ENCODE data around the gene PDE2A. TPM values are rescaled to one million over a fixed set of nuclear protein-coding genes. Genes with fewer than 3 reads are reported as not detected.
"Not testable (repeated sequence)": the region's sequence is repeated elsewhere in the genome, so short reads cannot be mapped to it uniquely, and the experiment has no call there.

Gene PDE2A
- total and polyA plus RNA-seq, 10 of the 15 experiments (the other 5 are each of a cell fraction or from before 2014, with no cell fraction given): 0.06 to 0.15 (median 0.11) TPM; not detected in 6

GRCh38 chr11:72560864-72561263 lies 113.4 kb downstream of the PDE2A start:
- BruUV-seq (replicated peaks); ATAC-seq; H3K9ac ChIP-seq (ENCODE audit: control insufficient read depth, insufficient read depth, low read length); H3K36me3 ChIP-seq (ENCODE audit: control insufficient read depth in 2 of 2, insufficient read depth in 2 of 2, low read length in 1 of 2); H3K79me2 ChIP-seq (ENCODE audit: control insufficient read depth, insufficient read depth, low read length); H3K4me3 ChIP-seq; SMC1A ChIA-PET (ENCODE audit: uncharacterized antibody, unreplicated experiment); H3K4me1 ChIP-seq (ENCODE audit: control insufficient read depth, insufficient read depth, low read length); H4K20me1 ChIP-seq (ENCODE audit: control insufficient read depth, insufficient read depth); RAD21 ChIA-PET (ENCODE audit: unreplicated experiment); H3K27me3 ChIP-seq (replicated peaks in 1 of 2; ENCODE audit: control insufficient read depth in 2 of 2, insufficient read depth in 2 of 2, low read length in 1 of 2); in situ Hi-C loops (cut with MboI); H2AFZ ChIP-seq (ENCODE audit: control insufficient read depth, low read depth, low read length); POLR2A ChIA-PET; FAIRE-seq; intact Hi-C loops (cut with micrococcal nuclease; ENCODE audit: unreplicated experiment); H3K4me2 ChIP-seq (ENCODE audit: control insufficient read depth, insufficient read depth); DNase-seq (ENCODE audit: low read depth, low spot score); H3K27ac ChIP-seq (ENCODE audit: control insufficient read depth, insufficient read depth); H3K9me3 ChIP-seq (replicated peaks; ENCODE audit: control insufficient read depth, insufficient read depth, low read length): not testable (repeated sequence)
- CTCF ChIA-PET: interaction anchor here (0.6 to 2.2 kb wide), 2 partner anchors 79 to 89 kb away, joined by 4 to 5 read pairs; no protein-coding TSS in a partner anchor
- WGBS (ENCODE audit: insufficient coverage, insufficient replicate concordance, low lambda C conversion rate, missing lambda C conversion rate): 42% methylated on average over 15 of the region's 15 CpGs

- ChIA-PET CTCF (interaction anchor here (0.6 to 1.3 kb wide), 2 partner anchors 77 to 85 kb away, joined by 4 to 7 read pairs; no protein-coding TSS in a partner anchor), RAD21 (ENCODE audit: unreplicated experiment) (no interaction called here), SMC1A (ENCODE audit: uncharacterized antibody, unreplicated experiment) (interaction anchor here (1.0 to 2.1 kb wide), 3 partner anchors 41 to 85 kb away, joined by 3 to 7 read pairs (median 3); no protein-coding TSS in a partner anchor), POLR2A (interaction anchor here (0.5 kb wide), 1 partner anchor 499 kb away, joined by 5 read pairs; no protein-coding TSS in a partner anchor)
- Histone ChIP-seq H3K27ac (ENCODE audit: control insufficient read depth, insufficient read depth) (no peak overlapping the region), H2AFZ (ENCODE audit: control insufficient read depth, low read depth, low read length) (no peak overlapping the region), H3K36me3 (ENCODE audit: control insufficient read depth in 2 of 2, insufficient read depth in 2 of 2, low read length in 1 of 2) (no peaks in the 10 kb centered on the region), H3K79me2 (ENCODE audit: control insufficient read depth, insufficient read depth, low read length) (no peaks in the 10 kb centered on the region), H3K27me3 (replicated peaks in 1 of 2; ENCODE audit: control insufficient read depth in 2 of 2, insufficient read depth in 2 of 2, low read length in 1 of 2) (peaks cover 0 to 3% of the 10 kb centered on the region in 2 experiments; a peak in 1 of 4 replicates), H3K4me1 (ENCODE audit: control insufficient read depth, insufficient read depth, low read length) (no peaks in the 10 kb centered on the region), H3K4me3 (no peak overlapping the region), H3K4me2 (ENCODE audit: control insufficient read depth, insufficient read depth) (no peak overlapping the region), H3K9ac (ENCODE audit: control insufficient read depth, insufficient read depth, low read length) (no peak overlapping the region), H3K9me3 (replicated peaks; ENCODE audit: control insufficient read depth, insufficient read depth, low read length) (no peaks in the 10 kb centered on the region), H4K20me1 (ENCODE audit: control insufficient read depth, insufficient read depth) (no peaks in the 10 kb centered on the region)
- no peak for TF ChIP-seq NR2C2 (IDR thresholded peaks at IDR 0.05; ENCODE audit: borderline replicate concordance, control insufficient read depth, insufficient read length, low read depth)
- no peak for TF ChIP-seq IKZF2 (IDR thresholded peaks at IDR 0.05)
- TF ChIP-seq PAX8 (IDR thresholded peaks at IDR 0.05): no peak
- TF ChIP-seq MYB (IDR thresholded peaks at IDR 0.05; ENCODE audit: borderline replicate concordance, low read depth, low read length): no peak
- no peak for TF ChIP-seq SREBF1 (IDR thresholded peaks at IDR 0.05; ENCODE audit: low read length)
- TF ChIP-seq SIX5 (IDR thresholded peaks at IDR 0.05; ENCODE audit: low read depth, low read length, severe bottlenecking): no peak
- no TSS peak for BruUV-seq (replicated peaks)
- FAIRE-seq: no peak
- 21% methylated on average over 5 of the region's 5 CpGs for WGBS (ENCODE audit: insufficient coverage, insufficient replicate concordance, low lambda C conversion rate, missing lambda C conversion rate)
- no peak for ATAC-seq
- DNase-seq (ENCODE audit: low read depth, low spot score): no peak
- intact Hi-C loops (cut with micrococcal nuclease; ENCODE audit: unreplicated experiment): no loop called here
- in situ Hi-C loops (cut with MboI): no loop called here
Measured at GRCh38 chr11:72556433-72556832, 117.8 kb downstream of the PDE2A start.

- H3K9ac ChIP-seq (ENCODE audit: control insufficient read depth, insufficient read depth, low read length); H3K4me1 ChIP-seq (ENCODE audit: control insufficient read depth, insufficient read depth, low read length); H3K9me3 ChIP-seq (replicated peaks; ENCODE audit: control insufficient read depth, insufficient read depth, low read length); H3K36me3 ChIP-seq (ENCODE audit: control insufficient read depth in 2 of 2, insufficient read depth in 2 of 2, low read length in 1 of 2); H3K27me3 ChIP-seq (replicated peaks in 1 of 2; ENCODE audit: control insufficient read depth in 2 of 2, insufficient read depth in 2 of 2, low read length in 1 of 2); POLR2A ChIA-PET; FAIRE-seq; H3K27ac ChIP-seq (ENCODE audit: control insufficient read depth, insufficient read depth); BruUV-seq (replicated peaks); H2AFZ ChIP-seq (ENCODE audit: control insufficient read depth, low read depth, low read length); H3K4me2 ChIP-seq (ENCODE audit: control insufficient read depth, insufficient read depth); in situ Hi-C loops (cut with MboI); H4K20me1 ChIP-seq (ENCODE audit: control insufficient read depth, insufficient read depth); DNase-seq (ENCODE audit: low read depth, low spot score); H3K4me3 ChIP-seq; H3K79me2 ChIP-seq (ENCODE audit: control insufficient read depth, insufficient read depth, low read length); intact Hi-C loops (cut with micrococcal nuclease; ENCODE audit: unreplicated experiment); ATAC-seq: not testable (repeated sequence)
- WGBS (ENCODE audit: insufficient coverage, insufficient replicate concordance, low lambda C conversion rate, missing lambda C conversion rate): 68% methylated on average over 3 of the region's 3 CpGs
- ChIA-PET CTCF (interaction anchor here (1.2 to 6.0 kb wide), 4 partner anchors 72 to 84 kb away, joined by 5 to 47 read pairs (median 8); no protein-coding TSS in a partner anchor), RAD21 (ENCODE audit: unreplicated experiment) (interaction anchor here (0.6 to 1.8 kb wide), 2 partner anchors 84 to 690 kb away, joined by 6 to 15 read pairs; no protein-coding TSS in a partner anchor), SMC1A (ENCODE audit: uncharacterized antibody, unreplicated experiment) (interaction anchor here (1.0 to 3.0 kb wide), 3 partner anchors 77 to 90 kb away, joined by 3 to 17 read pairs (median 6); no protein-coding TSS in a partner anchor)
Measured at GRCh38 chr11:72555014-72555522, 119.2 kb downstream of the PDE2A start.
